ENCODE data around the gene SFTPB.
"Not testable (repeated sequence)": the region's sequence is repeated elsewhere in the genome, so short reads cannot be mapped to it uniquely, and the experiment has no call there.

The SFTPB gene

DNA sequence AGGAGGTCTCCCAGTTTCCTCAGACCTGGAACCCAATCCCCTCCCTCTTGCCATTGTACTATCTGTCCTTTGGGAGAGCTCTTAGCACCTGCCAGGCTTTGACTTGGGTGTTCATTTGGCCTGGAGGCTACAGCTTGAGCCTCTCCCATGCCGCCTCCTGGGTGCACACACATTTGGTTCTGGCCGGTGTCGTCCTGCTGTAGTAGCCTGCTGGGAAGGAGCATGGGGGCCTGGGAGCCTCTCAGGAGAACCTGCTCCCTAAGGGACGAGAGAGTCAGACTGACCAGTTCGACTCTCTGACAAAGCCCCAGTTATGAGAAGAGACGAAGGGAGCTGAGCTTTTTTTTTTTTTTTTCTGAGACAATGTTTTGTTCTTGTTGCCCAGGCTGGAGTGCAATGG lies 7.4 kb upstream of the SFTPB start:
- DNase-seq, result no peak

DNA sequence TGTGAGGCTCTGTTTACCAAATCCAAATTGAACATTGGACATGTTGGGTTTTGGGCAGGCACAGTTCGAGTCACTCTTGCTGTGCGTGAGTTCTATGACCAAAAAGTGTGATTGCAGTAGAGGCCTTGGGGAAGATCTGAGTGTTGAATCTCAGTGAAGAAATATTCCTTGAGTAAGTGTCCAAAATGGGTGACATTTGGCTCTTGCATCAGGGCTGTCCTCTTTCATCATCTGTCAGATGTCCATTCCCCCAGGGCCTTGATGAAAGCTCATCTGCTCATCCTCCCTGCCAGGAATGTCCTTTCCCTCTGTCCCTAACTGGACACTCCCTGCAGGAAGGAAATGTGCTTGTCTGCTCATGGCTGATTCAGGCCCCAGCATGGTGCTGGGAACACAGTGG lies 6.4 kb upstream of the SFTPB start:
- no peak for DNase-seq

DNA sequence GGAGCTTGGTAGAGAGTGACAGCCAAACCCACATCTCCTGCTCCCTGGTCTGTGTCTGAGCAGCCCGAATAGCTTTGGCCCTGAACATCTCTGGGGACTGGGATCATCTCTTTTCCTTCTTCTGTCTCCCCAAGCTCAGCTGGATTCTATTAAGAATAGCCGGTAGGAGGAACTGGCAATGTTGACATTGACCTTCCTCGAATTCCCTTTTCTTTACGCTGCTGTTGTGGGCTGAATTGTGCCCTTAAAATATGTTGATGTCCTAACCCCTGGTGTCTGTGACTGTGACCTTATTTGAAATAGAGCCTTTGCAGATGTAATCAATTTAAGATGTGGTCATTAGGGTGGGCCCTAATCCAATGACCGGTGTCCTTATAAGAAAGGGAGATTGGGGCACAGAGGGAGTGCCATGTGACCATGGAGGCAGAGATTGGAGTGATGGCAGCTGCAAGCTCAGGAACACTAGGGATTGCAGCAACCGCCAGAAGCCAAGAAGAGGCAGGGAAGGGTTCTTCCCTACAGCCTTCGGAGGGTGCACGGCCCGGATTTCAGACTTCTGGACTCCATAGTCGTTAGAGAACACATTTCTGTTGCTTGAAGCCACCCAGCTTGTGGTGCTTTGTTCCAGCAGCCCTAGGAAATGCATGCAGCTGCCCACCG lies 5.8 kb upstream of the SFTPB start:
- no peak for DNase-seq

DNA sequence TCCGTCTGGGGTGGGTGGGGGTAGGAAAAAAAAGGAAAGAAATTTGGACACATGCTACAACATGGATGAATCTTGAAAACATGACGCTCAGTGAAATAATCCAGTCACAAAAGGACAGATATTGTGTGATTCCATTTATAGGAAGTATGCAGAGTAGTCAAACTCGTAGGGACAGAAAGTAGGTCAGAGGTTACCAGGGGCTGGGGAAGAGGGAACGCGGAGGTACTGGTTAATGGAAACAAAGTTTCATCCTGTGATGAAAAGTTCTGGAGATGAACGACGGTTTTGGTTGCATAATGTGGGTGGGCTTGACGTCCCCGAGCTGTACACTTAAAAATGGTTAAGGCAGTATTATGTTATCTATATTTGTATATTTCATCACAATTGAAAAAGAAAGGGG lies 4.5 kb upstream of the SFTPB start:
- no peak for DNase-seq

DNA sequence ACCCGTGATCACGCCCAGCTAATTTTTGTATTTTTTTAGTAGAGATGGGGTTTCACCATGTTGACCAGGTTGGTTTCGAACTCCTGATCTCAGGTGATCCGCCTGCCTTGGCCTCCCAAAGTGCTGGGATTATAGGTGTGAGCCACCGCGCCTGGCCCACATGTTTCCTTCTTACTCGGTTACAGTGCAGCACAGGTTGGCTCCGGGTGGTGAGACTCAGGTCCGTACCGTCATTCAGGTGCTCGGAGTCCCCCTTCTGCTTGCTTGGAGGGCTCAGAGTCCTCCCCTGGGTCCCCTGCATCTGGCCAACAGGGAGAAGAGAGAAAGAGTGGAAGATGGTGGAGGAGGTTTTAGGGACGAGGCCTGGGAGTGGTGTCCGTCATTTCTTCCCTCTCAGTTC lies 2.4 kb upstream of the SFTPB start:
- DNase-seq, result not testable (repeated sequence)

DNA sequence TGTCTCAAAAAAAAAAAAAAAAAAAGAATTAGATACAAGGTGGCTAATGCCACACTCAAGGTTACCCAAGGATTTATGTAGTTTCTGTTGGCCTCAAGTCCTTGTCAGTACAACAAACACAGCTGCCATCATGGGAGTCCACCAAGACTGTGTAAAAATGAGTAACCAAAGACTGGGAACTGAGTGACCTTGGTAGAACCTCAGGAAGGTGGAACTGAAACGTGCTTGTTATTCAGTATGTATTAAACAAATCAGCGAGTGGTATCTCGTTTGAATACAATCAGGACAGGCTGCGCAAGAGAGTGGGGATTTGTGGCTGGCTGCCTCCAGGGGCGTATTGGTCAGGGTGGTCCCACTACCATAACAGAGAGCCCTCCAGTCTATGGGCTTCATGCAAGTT lies 1.6 kb upstream of the SFTPB start:
- DNase-seq, result no peak

DNA sequence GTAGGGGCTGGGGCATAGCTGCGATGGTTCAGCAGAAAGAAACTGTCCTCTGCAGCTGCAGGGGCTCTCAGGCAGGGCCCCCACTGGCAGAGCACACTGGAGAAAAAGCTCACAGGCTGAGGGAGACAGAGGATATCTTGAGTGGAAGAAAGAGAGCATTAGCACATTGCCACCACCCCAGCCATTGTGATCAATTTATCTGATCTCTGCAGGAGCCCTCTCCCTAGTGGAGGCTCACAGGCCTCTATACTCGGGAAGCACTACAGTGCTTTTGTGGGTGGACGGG lies 801 bp upstream of the SFTPB start:
- DNase-seq, result no peak

DNA sequence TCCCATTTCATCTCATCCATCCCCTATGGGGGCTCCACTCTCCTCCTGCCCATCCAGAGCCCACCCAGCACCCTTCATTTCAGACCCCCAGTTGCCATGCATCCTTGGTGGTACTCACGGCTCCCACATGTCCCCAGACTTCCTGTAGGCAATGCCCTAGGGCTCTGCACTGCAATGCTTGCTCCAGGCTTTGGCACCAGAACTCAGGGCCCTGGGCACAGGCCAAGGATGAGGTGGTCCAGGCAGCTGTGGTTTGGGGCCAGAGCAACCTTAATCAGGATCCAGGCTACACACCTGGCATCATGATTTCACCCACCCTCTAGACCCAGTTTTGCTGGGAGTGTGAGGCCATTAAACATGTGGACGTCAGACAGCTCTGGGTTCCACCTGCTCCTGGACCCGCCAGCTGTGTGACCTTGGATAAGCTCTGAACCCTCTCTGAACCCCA lies 414 bp downstream of the SFTPB start:
- DNase-seq, result no peak

DNA sequence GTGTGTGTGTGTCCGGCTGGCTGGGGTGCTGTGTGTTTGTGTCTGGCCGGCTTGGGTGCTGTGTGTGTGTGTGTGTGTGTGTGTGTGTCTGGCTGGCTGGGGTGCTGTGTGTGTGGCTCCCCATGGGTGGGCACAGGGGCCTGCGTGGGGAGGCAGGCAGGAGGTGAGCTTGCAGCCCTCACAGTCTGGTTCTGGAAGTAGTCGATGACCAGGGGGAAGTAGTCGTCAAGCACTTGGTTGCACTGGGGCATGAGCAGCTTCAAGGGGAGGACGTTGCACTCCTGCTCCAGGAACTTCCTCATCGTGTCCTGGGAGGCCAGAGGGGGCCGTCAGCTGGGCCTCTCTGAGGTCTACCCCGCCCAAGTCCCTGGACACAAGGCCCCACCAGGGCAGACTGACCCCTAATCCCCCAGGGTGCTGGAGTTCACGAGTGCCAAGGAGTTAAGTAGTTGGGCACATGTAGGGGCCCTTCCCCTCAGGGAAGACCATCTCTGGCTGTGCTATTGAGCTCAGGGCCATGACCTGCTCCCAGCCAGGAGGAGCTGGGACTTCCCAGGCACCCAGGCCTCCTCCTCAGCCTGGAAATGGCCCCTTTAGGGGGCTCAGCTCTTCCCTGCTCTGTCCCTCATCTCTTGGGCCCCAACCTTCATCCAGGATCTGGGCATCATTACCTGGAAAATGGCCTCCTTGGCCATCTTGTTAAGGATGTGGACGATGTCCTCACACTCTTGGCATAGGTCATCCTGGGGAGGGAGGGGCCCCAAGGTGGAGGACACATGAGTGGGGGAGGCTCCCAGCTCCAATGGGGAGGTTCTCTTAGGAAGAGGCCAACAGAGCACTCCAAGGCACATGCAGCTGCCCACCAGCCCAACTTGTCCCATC lies 1.3 kb downstream of the SFTPB start:
- no peak for DNase-seq

DNA sequence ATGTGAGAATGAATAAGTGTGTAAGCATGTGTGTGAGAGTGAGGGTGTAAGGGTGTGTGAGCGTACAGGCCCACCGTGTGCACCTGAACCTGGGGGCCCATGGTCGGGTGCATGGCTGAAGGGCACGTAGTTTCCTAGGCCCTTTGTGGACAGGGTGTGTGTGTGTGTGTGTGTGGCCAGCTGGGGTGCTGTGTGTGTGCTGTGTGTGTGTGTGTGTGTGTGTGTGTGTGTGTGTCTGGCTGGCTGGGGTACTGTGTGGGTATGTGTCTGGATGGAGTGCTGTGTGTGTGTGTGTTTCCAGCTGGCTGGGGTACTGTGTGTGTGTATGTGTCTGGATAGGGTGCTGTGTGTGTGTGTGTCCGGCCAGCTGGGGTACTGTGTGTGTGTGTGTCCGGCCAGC lies 2.0 kb downstream of the SFTPB start:
- no peak for DNase-seq

DNA sequence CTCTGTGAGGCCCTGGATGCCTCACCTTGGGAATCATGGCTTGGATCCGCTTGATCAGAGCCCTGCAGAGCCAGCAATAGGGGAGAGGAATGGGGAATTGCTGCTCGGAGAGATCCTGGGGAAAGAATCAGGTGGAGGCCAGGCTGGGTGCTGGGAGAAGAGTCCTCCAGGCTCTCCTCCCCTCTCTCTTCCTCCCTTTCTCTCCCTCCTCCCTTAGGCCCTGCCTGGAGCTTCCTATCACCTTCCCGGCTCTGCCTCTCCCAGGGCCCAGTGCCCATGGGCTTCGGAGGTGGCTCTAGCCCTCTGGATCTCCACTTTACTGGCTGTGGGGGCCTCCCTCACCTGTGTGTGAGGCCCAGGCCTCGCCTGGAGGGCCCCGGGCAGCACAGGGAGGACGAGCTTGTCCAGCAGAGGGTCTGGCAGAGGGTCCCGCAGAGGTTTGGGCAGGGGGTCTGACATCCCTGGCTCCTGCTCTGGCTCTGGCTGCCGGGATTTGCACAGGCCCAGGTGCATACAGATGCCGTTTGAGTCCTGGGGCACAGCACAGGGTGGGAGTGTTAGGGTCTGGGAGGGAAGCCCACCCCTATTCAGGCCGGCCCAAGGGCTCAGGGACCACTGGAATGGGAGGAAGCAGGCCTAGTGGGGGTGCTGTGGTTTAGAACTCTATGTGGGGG lies 2.6 kb downstream of the SFTPB start:
- DNase-seq, result no peak

DNA sequence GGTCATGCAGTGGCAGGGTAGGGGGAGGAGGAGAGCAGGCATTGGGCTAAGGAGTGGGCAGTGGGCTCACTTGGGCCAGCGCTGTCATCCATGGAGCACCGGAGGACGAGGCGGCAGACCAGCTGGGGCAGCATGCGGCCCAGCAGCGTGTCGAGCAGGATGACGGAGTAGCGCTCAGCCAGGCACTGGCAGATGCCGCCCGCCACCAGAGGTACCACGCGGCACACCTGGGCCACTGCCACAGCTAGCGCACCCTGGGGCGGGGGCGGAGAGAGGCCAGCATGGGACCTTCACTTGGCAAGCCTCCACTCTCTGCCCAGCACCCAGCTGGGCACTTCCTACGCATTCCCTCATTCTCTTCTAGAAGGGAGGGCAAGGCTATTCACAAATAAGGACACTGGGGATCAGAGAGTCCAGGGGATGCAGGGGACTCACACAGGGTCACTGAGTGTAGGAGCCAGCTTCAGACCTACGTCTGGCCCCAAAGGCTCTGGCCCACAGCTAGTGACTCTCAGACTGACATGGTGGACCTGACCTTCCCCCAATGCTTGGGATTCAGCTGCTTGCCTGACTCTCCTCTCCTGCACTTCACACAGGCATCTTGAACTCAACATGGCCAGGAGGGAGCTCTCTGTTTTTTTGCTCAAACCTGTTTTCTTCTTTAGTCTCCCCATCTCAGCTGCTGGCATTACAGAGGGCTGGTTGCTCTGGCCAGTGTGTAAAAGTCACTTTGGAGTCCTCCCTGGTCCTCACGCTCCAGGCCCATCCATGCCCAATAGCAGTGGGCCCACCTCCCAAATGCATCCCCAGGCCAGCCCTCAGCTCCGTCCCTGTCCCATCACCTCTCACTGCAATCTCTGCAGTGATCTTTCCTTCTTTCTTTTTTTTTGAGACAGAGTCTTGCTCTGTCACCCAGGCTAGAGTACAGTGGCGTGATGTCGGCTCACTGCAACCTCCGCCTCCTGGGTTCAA lies 4.1 kb downstream of the SFTPB start:
- DNase-seq, result no peak

DNA sequence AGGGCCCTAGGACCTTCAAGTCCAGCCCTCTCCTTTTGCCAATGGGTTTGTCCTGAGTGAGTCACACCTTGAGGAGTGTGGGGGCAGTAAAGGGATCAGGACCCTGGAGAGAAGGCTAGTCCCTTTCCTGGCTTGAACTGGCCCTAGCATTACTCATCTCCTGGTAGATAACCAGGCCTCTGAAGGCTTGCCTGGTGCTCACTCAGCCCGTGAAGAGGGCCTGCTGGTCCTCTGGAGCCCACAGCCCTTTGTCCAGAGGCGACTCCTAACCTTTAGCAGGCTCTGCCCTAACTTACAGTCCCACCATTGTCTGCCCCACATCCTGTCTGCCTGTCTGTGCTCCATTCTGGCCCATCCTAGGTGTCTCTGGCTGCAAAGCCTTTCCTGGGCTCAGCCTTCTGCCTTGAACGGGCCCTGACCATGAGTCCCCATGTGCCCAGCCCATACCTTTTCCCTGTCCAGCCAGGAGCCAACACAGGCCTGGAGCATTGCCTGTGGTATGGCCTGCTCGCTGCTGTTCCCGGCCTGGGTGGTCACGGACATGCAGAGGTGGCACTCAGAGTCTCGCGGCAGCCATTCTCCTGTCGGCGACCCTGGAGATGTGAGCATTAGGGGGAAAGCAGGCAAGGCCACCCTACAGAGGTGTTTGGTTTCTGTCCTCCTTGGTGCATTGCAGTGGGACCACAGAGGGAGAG lies 5.0 kb downstream of the SFTPB start:
- no peak for DNase-seq

DNA sequence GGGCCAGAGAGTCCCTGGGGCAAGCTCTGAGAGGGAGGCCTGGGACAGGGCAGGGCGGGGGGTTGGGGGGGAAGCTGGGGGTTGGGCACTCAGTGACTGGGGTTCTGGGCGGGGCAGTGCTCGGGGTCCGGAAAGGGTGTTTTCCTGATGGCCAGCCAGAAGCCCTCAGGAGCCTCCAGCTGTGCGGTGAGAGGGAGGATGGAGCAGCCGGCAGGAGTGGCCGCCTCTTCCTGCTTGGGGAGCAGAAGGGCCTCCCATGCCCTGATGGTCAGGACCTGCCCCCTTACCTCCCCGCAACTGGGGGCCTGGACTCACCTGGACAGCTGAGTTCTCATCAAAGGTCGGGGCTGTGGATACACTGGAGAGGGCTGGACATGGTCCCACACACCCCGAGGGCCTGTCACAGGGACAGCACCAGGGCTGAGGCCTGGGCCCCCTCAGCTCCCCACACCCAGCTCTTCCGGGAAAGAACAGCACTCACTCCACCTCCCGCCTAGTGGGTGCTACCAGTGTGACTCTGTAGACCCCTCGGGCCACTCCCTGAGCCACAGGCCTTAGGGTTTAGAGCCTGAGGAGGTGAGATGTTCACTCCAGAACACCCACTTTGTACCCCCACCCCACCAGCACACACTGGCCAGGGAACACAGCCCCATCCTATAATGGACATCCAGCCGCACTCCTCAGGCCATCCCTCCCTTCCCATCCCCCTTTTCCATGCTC lies 6.7 kb downstream of the SFTPB start:
- DNase-seq, result no peak

DNA sequence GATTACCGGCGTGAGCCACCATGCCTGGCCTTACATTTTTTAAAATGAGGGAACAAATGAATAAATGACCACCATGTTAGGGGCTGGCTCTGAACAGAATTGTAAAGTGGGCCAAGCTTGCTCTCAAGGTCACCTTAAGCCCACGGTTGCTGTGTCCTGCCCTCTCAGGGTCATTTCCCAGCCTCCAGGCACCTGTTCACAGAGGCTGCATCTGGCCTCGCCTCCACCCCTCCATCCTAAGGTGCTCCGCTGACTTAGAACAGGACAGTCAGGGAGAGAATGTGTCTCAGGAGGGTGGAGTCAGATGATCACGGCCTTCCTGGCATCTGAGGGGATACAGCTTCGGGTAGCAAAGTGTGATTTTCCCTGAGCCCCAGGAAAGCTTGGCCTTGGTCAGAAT lies 7.3 kb downstream of the SFTPB start:
- DNase-seq, result no peak

DNA sequence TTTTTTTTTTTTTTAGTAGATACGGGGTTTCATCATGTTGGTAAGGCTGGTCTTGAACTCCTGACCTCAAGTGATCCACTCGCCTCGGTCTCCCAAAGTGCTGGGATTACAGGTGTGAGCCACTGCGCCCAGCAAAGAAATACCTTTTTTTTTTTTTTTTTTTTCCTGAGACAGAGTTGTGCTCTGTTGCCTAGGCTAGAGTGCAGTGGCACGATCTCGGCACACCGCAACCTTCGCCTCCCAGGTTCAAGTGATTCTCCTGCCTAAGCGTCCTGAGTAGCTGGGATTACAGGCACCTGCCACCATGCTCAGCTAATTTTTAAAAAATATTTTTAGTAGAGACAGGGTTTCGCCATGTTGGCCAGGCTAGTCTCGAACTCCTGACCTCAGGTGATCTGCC lies 7.7 kb downstream of the SFTPB start:
- DNase-seq, result not testable (repeated sequence)

DNA sequence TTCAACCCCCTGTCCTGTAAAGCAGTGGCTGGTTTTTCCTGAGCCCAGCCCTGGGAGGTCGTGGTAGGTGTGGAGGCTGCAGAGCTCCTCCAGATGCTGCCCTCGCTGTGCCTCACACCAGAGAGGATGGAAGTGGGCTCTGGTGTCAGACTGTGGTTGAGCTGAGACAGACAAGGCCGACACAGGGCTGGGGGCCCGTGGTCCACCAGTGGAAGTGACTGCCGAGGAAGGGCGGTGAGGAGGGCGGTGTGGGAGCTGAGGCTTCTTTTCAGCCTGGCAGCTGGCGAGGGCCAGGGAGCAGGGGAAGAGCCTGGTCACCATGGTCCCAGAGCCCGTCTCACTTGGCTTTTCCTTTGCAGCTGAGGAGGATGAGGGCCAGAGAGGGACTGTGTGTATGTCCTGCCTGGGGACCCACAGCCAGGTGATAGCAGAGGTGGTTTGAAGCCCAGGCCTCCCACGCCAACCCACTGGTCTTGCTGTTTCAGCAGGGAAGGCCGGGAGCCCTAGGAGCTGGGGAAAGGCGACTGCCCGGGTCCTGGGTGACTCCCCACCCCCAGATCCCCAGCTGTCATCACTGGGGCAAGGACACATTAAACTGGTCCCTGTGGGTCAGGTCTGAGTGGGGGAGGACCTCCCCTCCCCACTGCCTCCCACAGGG lies 8.5 kb downstream of the SFTPB start:
- no peak for DNase-seq

DNA sequence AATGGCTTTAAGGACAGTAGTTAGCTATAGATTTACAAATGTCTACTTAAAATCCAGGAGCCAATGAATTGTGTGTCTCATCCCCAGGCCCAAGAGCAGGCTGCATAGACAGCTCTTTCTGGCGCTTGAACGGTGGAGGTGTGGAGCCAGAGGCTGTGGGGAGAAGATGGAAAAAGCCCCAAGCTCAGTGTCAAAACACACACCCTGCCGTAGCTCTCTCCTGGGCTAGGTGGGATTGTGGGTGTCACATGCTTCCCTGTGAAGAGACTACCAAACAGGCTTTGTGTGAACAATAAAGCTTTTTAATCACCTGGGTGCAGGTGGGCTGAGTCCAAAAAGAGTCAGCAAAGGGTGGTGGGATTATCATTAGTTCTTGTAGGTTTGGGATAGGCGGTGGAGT lies 10.6 kb downstream of the SFTPB start:
- not testable (repeated sequence) for DNase-seq

DNA sequence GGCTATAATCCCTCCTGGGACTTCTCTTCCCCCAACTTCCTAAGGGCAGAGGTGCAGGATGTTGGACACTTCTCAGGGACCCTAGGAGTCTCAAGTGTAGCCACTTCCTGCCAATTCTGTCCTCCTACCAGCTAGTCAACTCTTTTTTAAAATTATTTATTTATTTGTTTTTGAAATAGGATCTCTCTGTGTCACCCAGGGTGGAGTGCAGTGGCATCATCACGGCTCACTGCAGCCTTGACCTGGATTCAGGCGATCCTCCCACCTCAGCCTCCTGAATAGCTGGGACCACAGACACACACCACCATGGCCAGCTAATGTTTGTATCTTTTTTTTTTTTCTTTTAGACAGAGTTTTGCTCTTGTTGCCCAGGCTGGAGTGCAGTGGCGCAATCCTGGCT lies 11.5 kb downstream of the SFTPB start:
- no peak for DNase-seq

DNA sequence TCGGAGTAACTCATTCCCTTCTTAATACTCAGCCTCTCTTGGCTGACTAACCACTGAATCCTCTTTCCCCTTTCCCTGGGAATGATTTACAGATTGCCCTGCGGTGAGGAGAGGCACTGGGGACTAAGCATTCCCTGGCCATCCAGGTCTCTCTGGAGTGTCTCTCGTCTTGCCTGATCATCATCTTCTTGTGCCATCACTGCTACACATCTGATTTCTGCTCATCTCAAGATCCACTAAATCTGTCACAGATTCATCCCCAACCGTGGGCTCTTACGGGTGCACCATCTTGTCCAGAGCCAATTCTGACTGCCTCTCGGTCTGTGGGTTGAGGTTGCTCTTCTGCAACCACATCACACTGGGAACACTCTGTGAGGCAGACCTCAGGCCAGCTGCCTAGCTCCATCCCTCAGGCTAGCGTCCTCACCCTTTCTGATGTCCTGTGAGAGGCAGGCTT lies 12.0 kb downstream of the SFTPB start:
- DNase-seq, result no peak

DNA sequence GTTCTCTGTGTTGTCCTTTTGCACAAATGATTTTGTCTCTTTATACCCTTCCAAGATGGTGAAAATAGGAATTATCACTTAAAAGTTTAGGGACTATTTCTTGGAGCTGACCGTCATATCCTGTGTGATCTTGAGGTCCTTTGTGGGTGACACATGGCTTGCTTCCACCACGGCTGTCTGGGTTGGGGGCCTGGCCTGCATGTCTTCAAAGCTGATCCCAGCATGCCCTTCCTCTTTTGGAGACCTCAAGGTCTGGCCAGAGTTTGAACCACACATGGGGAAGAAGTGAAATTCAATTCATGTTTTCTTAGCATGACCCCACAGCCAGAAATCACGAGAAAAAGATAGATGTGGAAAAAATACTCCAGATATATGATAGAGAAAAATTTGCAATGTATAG lies 14.0 kb downstream of the SFTPB start:
- no peak for DNase-seq
